Osteoblast (primary cell): ENCODE measurements around the gene TXNDC5. TPM values are rescaled to one million over a fixed set of nuclear protein-coding genes. Genes with fewer than 3 reads are reported as not detected.
A peak's percentile ranks its signal among the peaks of the same experiment; 100 is the strongest.

ENCODE experiments used
- DNase-seq: peaks from one replicate; pipeline ENCODE4 v3.0.0; 2011; ENCODE audit warnings: low spot score, mixed read lengths; ENCODE audit not compliant: insufficient read length; ENCODE audit errors: missing footprints
- H2AFZ ChIP-seq: 2 replicates; pipeline ENCODE4 v1.6.0; 2011; ENCODE audit warnings: mild to moderate bottlenecking, low read length
- H3K27ac ChIP-seq: 2 replicates; pipeline ENCODE4 v1.5.1; 2011; ENCODE audit warnings: mild to moderate bottlenecking, low read depth, low read length, moderate library complexity
- H3K27me3 ChIP-seq: 2 replicates; pipeline ENCODE4 v1.6.0; 2012; ENCODE audit warnings: mild to moderate bottlenecking, control low read depth, inconsistent platforms, low read length, moderate library complexity; ENCODE audit not compliant: insufficient read depth
- H3K36me3 ChIP-seq: 2 replicates; pipeline ENCODE4 v1.5.1; 2011; ENCODE audit warnings: mild to moderate bottlenecking, low read length, control low read depth, moderate library complexity; ENCODE audit not compliant: insufficient read depth
- H3K4me1 ChIP-seq: 2 replicates; pipeline ENCODE4 v1.5.1; 2011; ENCODE audit warnings: mild to moderate bottlenecking, low read length, control low read depth, moderate library complexity; ENCODE audit not compliant: insufficient read depth
- H3K4me2 ChIP-seq: 2 replicates; pipeline ENCODE4 v1.6.0; 2011; ENCODE audit warnings: mild to moderate bottlenecking, low read length; ENCODE audit not compliant: insufficient read depth
- H3K4me3 ChIP-seq: fragments of 200-600 bp; sonication (generic); 3 replicates; pipeline ENCODE4 v1.5.1; 2012; ENCODE audit warnings: mild to moderate bottlenecking, low read length, inconsistent platforms; ENCODE audit not compliant: insufficient read depth
- H3K79me2 ChIP-seq: 2 replicates; pipeline ENCODE4 v1.6.0; 2012; ENCODE audit warnings: mild to moderate bottlenecking, low read length, control low read depth, inconsistent platforms; ENCODE audit not compliant: insufficient read depth
- H3K9me3 ChIP-seq: 2 replicates; pipeline ENCODE4 v1.5.1; 2011; ENCODE audit warnings: low read depth, low read length, control low read depth
- H4K20me1 ChIP-seq: 2 replicates; pipeline ENCODE4 v1.6.0; 2012; ENCODE audit warnings: mild to moderate bottlenecking, low read length, control low read depth; ENCODE audit not compliant: insufficient read depth
- CTCF ChIP-seq: IDR thresholded peaks from 2 replicates; pipeline ENCODE4 v1.5.1; 2011; ENCODE audit warnings: mild to moderate bottlenecking, low read depth, low read length, moderate library complexity; ENCODE audit errors: extremely low read depth
- total RNA-seq: library from RNA; depleted of rRNA; stranded (reverse); fragments of >200 nt; gene quantifications from 2 replicates; pipeline ENCODE4 v1.2.3, GENCODE V29; 2012

Gene TXNDC5
- total RNA-seq, 1 donor: 344 TPM

- Histone ChIP-seq H3K27ac (no peak overlapping the region), H3K4me2 (peak overlapping the region; percentile 9), H3K4me3 (no peak overlapping the region), H4K20me1 (no peaks in the 10 kb centered on the region), H3K27me3 (no peaks in the 10 kb centered on the region), H3K79me2 (no peaks in the 10 kb centered on the region), H3K4me1 (peaks cover 13% of the 10 kb centered on the region), H2AFZ (no peak overlapping the region), H3K36me3 (no peaks in the 10 kb centered on the region), H3K9me3 (no peaks in the 10 kb centered on the region)
- peak; percentile 73 for DNase-seq
- peak; percentile 7 for TF ChIP-seq CTCF
Measured at GRCh38 chr6:7846966-7847818, 63.4 kb downstream of the TXNDC5 start.

GRCh38 chr6:7841781-7842468 lies 68.7 kb downstream of the TXNDC5 start:
- H3K9me3 ChIP-seq: no peaks in the 10 kb centered on the region
- H3K27me3 ChIP-seq: no peaks in the 10 kb centered on the region
- no peaks in the 10 kb centered on the region for H3K79me2 ChIP-seq
- H4K20me1 ChIP-seq: no peaks in the 10 kb centered on the region
- peaks cover 4% of the 10 kb centered on the region for H3K4me1 ChIP-seq
- no peak overlapping the region for H3K4me2 ChIP-seq
- DNase-seq: no peak
- no peak overlapping the region for H3K4me3 ChIP-seq
- H2AFZ ChIP-seq: no peak overlapping the region
- no peak for TF ChIP-seq CTCF
- H3K27ac ChIP-seq: no peak overlapping the region
- no peaks in the 10 kb centered on the region for H3K36me3 ChIP-seq

- Histone ChIP-seq H3K36me3 (no peaks in the 10 kb centered on the region), H2AFZ (no peak overlapping the region), H3K27ac (no peak overlapping the region), H3K4me2 (no peak overlapping the region), H3K79me2 (no peaks in the 10 kb centered on the region), H3K27me3 (no peaks in the 10 kb centered on the region), H4K20me1 (no peaks in the 10 kb centered on the region), H3K4me1 (peaks cover 5% of the 10 kb centered on the region), H3K9me3 (no peaks in the 10 kb centered on the region), H3K4me3 (no peak overlapping the region)
- no peak for DNase-seq
- TF ChIP-seq CTCF: no peak
Measured at GRCh38 chr6:7836371-7837026, 74.1 kb downstream of the TXNDC5 start.

GRCh38 chr6:7833751-7834070 lies 76.9 kb downstream of the TXNDC5 start:
- peak overlapping the region; percentile 56 for H2AFZ ChIP-seq
- no peak overlapping the region for H3K27ac ChIP-seq
- H4K20me1 ChIP-seq: no peaks in the 10 kb centered on the region
- no peaks in the 10 kb centered on the region for H3K27me3 ChIP-seq
- no peaks in the 10 kb centered on the region for H3K79me2 ChIP-seq
- peak overlapping the region; percentile 53 for H3K4me2 ChIP-seq
- no peaks in the 10 kb centered on the region for H3K9me3 ChIP-seq
- no peak for TF ChIP-seq CTCF
- DNase-seq: no peak
- no peaks in the 10 kb centered on the region for H3K36me3 ChIP-seq
- peaks cover 5% of the 10 kb centered on the region for H3K4me1 ChIP-seq
- no peak overlapping the region for H3K4me3 ChIP-seq
